Measurements from ENCODE around the gene JOSD1.
A peak's percentile ranks its signal among the peaks of the same experiment; 100 is the strongest.

JOSD1 gene

GRCh38 chr22:38710866-38711265 is 10.1 kb upstream of the JOSD1 start:
- DNase-seq = no peak

- DNase-seq = no peak
Measured at GRCh38 chr22:38710351-38710750, 9.6 kb upstream of the JOSD1 start.

GRCh38 chr22:38709306-38709705 is 8.6 kb upstream of the JOSD1 start:
- no peak for DNase-seq

DNA sequence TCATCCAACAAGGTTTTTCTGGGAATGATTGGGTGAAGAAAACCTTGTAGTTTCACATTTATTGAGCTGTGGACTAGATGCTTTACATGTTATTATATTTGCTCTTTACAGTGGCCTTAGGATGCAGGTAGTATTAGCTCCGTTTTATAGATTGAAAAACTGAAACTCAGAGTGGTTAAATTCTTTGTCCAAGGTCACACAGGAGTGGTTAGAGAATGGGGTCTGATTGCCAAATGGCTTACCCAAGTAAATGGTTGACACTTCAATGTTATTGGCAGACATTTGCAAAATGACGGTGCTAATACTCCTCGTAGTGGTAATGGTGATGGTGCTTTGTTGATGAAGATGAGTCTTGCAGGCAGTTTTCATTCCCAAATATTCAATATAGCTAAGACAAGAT is 7.2 kb upstream of the JOSD1 start:
- DNase-seq = no peak

- no peak for DNase-seq
Measured at GRCh38 chr22:38707346-38707745, 6.6 kb upstream of the JOSD1 start.

GRCh38 chr22:38706901-38707195 is 6.1 kb upstream of the JOSD1 start:
- DNase-seq = no peak

DNA sequence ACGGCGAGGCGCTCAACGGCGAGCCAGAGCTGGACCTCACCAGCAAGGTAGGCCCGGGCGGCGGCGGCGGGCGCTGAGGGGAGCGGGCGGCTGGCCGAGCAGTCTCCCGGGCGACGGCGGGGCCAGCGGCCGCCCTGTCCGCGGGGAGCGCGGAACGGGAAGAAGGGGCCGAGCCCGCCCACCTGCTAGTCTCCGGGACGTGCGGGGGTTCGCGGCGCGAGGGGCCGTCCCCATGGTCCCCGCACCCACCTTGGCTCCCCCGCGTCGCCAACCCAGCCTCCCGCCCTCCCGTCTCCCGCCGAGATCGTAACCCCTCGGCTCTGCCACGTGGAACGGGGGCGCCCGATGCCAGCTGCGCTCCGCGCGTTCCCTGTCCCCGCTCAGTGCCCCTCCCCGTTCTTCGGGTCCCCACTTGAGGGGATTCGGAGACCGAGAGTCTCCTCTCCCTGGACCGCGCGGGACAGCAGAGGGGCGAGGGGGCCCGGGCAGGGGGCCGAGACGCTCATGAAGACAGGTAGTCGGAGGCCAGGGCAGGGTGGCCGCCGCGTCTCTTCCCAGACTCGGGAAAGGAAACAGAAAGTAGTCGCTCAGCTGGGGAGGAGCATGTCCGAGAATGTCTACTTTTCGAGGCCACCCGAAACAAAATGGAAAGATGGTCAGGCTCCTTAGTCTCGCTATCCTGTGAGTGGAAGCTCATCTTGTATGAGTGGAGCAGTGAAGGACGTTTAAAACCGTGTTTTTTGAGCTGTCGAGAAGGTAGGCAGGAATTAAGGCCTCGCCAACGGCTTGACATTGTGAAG is 5.6 kb upstream of the JOSD1 start:
- peak; percentile 36 to 41 for DNase-seq

DNA sequence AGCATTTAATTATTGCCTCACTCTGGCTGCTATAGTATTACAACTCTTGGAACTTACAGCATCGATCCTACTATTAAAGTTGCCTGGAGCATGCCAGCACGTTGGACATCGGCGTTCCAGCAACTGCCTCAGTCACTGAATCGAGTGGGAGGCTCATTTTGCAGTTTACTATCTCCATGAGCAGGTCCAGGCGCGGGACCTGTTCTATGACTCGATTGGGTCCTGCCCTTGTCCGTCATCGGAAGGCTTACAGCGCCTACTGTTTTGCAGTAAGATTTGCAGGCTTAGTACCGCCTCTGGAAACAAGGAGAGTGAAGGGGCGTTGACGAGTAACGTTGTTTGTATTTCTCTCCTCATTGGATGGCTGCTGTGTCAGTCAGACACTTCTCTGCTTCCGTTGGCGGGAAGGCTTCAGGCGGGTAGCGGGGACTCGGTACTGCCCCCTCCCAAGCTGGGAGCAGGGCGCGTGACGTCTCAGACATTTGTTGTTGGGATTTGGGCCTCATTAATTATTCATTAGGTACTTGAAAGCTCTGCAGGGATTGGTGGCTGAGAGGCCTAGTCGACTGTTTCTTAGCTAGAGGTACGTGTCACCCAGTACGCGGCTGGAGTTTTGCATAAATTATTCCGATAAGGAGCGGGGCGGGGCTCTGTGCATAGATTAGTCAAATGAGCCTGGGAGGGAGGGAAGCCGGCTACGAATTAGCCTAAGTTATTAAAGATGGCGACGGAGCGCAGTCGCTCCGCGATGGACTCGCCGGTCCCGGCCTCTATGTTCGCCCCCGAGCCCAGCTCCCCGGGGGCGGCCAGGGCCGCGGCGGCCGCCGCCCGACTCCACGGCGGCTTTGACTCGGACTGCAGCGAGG is 4.7 kb upstream of the JOSD1 start, which contains the start of gene GTPBP1:
Gene GTPBP1, plus strand, starts transcription at position 710 of the 866 bp plus-strand sequence. Its CDS starts 12 bp downstream, at position 722.
- DNase-seq = peak; percentile 87 to 99

DNA sequence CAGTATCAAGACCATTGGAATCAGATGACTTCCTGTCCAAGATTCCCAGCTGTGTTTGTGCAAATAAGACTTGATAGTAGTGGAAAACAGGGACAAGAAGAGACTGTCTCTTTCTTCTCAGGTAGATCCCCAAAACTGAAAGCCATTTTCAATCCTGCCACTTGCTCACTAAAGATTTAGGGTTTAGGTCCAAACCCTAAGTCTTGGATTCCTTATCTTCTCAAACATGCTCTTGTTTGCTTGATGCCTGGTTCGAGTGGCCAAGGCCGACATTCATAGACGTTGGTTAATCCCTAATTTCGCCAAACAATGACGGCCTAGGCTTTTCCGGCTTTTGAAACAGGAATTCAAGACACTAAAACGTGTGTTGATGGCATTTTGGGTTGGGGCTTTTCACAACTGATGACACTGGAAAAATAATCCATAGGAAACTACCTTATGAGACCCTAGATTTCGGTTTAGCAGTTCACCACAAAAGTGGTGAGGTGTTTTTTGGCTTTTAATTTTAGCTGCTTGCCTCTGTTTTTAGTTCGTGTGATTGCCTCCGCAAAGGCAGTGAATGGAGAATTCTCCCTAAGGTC is 4.0 kb upstream of the JOSD1 start:
- DNase-seq = no peak

DNA sequence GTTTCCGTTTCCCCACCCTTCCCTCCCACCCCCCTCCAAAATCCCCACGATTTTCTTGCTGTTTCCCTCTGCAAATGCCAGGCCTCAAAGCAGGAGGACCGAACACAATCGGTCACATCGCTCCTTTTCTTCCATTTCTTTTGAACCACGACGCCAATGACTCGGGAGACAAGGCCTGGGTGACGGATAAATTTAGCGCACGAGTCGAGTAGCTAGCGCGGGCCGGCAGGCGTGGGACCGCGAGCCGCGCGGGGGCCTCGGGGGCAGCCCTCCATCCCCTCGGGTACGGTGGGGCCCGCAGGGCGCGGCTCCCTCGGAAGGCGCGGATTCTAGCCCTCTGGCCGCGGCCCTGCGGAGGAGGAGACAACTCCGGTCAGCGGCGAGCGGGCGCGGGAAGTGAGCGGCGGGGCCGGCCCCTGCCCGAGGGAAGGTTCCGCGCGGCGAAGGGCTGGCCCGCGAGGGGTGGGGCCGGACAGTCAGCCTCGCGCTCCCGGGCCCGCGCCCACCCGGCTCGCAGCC is 414 bp downstream of the JOSD1 start:
- DNase-seq = no peak

GRCh38 chr22:38699784-38700183 is 959 bp downstream of the JOSD1 start:
- DNase-seq = no peak

DNA sequence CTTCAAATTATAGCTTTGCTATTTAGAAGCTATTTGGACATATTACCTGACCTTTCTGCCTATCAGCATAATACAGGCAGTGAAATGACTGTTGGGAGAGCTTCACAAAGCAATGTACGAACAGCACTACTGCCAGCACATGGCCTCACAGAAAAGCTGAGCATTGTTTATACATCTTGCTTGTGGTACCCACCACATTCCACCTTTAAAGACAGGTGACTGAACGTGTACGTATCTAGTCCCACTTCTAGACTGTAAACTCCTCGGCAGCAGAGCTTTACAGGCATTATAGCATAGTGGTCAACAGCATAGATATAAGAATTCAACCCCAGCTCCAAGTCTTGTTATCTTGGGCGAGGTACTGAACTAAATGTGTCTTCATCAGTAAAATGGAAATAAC is 1.6 kb downstream of the JOSD1 start:
- DNase-seq = no peak

- no peak for DNase-seq
Measured at GRCh38 chr22:38698407-38699094, 2.2 kb downstream of the JOSD1 start.

DNA sequence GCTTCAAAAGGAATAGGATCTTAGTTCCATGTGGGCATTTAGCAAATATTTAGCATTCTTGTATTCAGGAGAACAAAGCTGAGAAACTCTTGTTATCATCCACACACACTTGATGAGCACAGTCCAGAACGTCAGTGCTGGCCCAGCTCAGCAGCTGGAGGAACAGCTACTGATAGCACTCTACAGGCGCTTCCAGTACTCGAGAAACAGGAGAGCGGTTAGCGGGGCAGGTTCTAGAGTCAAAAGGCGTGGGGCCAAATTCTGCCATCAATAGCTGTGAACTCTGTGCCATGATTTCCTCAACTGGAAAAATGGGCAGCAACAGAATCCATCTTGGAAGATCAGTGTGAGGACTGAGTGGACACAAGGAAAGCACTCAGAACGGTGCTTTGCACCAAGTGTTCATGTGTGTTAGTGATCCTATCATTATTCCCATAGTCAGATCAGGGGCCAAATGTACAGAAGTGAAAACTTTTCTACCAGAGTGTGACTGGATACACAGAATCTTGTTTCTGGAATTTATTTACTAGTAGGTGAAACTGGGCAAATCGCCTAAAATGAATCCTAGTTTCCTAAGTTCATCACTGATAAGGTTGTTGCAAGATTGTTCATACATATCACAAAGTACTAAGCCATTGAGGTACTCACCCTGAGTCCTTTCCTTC is 3.2 kb downstream of the JOSD1 start:
- DNase-seq = no peak

GRCh38 chr22:38696606-38697424 is 3.9 kb downstream of the JOSD1 start:
- peak in 1 of 2 experiments; percentile 65 for DNase-seq

GRCh38 chr22:38694940-38695339 is 5.8 kb downstream of the JOSD1 start:
- DNase-seq = no peak

DNA sequence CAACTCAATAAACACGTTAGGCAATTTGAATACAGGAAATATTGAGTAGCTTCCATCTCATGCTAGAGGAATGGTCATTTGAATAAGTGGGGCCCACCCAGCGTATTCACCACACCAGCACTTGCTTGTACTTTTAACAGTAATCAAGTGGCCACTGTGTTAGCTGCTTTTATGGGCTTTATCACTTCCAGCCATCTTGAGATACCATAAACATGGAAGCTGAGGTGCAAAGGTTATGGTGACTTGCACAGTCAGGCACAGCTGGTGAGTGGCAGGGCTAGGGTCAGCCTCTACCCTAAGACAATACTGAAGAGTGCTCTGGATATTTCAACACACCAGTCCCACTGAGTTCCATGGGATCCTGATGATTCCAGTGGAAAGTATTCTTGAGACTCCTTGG is 6.7 kb downstream of the JOSD1 start:
- DNase-seq = no peak

DNA sequence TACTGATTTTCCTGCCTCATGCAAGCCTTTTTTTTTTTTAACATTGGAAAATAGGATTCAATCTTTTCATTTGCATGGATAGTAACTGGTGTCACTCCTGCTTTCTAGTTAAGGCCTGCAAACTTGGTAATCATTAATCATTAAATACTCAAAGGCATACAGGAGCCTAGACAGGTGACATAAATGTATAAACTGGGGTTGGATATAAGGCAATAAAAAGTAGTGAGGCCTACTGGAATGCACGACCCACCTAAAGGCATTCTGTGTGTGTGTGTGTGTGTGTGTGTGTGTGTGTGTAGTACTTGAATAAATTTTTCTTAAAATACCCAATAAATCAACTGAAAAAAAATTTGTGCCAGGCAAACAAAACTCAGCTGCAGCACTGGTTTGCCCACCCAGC is 11.1 kb downstream of the JOSD1 start:
- no peak for DNase-seq

- DNase-seq = no peak
Measured at GRCh38 chr22:38685761-38686160, 15.0 kb downstream of the JOSD1 start.

GRCh38 chr22:38684895-38685294 is 15.8 kb downstream of the JOSD1 start:
- DNase-seq = no peak

DNA sequence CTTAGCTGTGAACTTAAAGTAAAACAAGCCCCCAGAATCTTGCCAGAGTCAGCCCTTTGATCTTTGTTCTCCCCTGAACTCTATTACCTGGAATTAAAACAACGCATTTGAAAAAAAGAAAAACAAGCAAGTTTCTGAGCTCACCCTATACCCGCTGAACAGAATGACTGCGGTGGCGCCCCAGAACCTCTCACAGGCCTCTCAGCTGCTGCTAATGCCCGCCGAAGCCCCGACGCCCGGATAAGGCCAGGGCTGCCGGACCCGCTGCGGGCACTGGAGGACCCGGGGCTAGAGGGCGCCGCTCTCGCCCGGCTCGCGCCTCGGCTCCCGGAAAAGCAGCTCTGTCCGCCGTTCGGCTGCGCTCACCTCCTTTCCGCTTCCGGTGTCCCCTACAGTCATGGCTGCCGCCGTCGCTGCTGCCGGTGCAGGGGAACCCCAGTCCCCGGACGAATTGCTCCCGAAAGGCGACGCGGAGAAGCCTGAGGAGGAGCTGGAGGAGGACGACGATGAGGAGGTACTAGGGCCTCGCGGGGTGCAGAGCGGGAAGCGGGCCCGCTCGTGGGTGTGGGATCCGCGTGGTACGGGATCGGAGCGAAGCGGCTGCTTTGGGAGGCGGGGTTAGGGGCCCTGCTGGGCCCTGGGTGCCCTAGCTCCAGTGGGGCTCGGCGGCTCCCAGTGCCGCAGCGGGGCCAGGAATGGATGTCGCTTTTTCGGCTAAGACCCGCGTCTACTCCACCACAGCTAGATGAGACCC is 19.0 kb downstream of the JOSD1 start, which contains the start of gene TOMM22:
Gene TOMM22, plus strand, starts transcription at position 376 of the 754 bp plus-strand sequence. Its CDS starts 22 bp downstream, at position 398.
- DNase-seq = peak; percentile 79 to 81

All from stimulated activated CD4-positive, alpha-beta T cell treated with anti-CD3 and anti-CD28 coated beads, Interleukin-4, amount 100 ng/mL, for 4 hours (primary cell).